HepG2 (cell line): ENCODE results near the gene SETD2. TPM values are rescaled to one million over a fixed set of nuclear protein-coding genes. Genes with fewer than 3 reads are reported as not detected.
A peak's percentile ranks its signal among the peaks of the same experiment; 100 is the strongest.

ENCODE experiments used
- AGO2 ChIP-seq: fragments of 200-400 bp; formaldehyde crosslinking; optimal IDR thresholded peaks from 2 replicates; pipeline ENCODE3; 2017; ENCODE audit warnings: mild to moderate bottlenecking, low read depth, low read length, moderate library complexity
- ESRRA ChIP-seq: sonication (generic); formaldehyde crosslinking; IDR thresholded peaks from 2 replicates; pipeline ENCODE4 v1.5.1; 2020; ENCODE audit warnings: mild to moderate bottlenecking, low read depth, missing genetic modification reagents
- ETV5 ChIP-seq: IDR thresholded peaks from 2 replicates; pipeline ENCODE4 v1.6.1; 2018; ENCODE audit warnings: missing biosample characterization, missing genetic modification reagents, inconsistent platforms, borderline replicate concordance
- HOXA9 ChIP-seq: sonication (generic); formaldehyde crosslinking; IDR thresholded peaks from 2 replicates; pipeline ENCODE4 v1.8.1; 2022; ENCODE audit warnings: missing genetic modification reagents, mild to moderate bottlenecking, moderate library complexity, borderline replicate concordance
- RBAK ChIP-seq: sonication (generic); formaldehyde crosslinking; IDR thresholded peaks from 2 replicates; pipeline ENCODE4 v1.5.1; 2020; ENCODE audit warnings: mild to moderate bottlenecking, missing genetic modification reagents
- SMAD9 ChIP-seq: sonication (generic); formaldehyde crosslinking; IDR thresholded peaks from 2 replicates; pipeline ENCODE4 v1.5.1; 2020; ENCODE audit warnings: mild to moderate bottlenecking, missing genetic modification reagents
- SP140L ChIP-seq: sonication (generic); formaldehyde crosslinking; IDR thresholded peaks from 2 replicates; pipeline ENCODE4 v1.4.0; 2020; ENCODE audit warnings: missing genetic modification reagents, borderline replicate concordance
- TBL1XR1 ChIP-seq: fragments of 150-350 bp; IDR thresholded peaks from 2 replicates; pipeline ENCODE4 v1.6.1; 2014; ENCODE audit warnings: borderline replicate concordance, low read length; ENCODE audit not compliant: partially characterized antibody
- WIZ ChIP-seq: sonication (generic); formaldehyde crosslinking; IDR thresholded peaks from 2 replicates; pipeline ENCODE4 v1.5.1; 2020; ENCODE audit warnings: mild to moderate bottlenecking, missing genetic modification reagents
- XRCC5 ChIP-seq: fragments of 200-400 bp; formaldehyde crosslinking; optimal IDR thresholded peaks from 2 replicates; pipeline ENCODE3; 2017; ENCODE audit warnings: mild to moderate bottlenecking, low read length
- ZNF326 ChIP-seq: sonication (generic); formaldehyde crosslinking; IDR thresholded peaks from 2 replicates; pipeline ENCODE4 v1.4.0; 2020; ENCODE audit warnings: missing genetic modification reagents, borderline replicate concordance
- ZNF354B ChIP-seq: sonication (generic); formaldehyde crosslinking; IDR thresholded peaks from 2 replicates; pipeline ENCODE4 v1.8.0; 2022; ENCODE audit warnings: mild to moderate bottlenecking, missing genetic modification reagents
- ZNF496 ChIP-seq: sonication (generic); formaldehyde crosslinking; IDR thresholded peaks from 2 replicates; pipeline ENCODE4 v1.8.1; 2023; ENCODE audit warnings: mild to moderate bottlenecking, moderate library complexity, missing genetic modification reagents; ENCODE audit not compliant: insufficient replicate concordance
- ZNF552 ChIP-seq: sonication (generic); formaldehyde crosslinking; IDR thresholded peaks from 2 replicates; pipeline ENCODE4 v1.9.0; 2022; ENCODE audit warnings: missing genetic modification reagents, mild to moderate bottlenecking, borderline replicate concordance
- ZNF660 ChIP-seq: sonication (generic); formaldehyde crosslinking; IDR thresholded peaks from 2 replicates; pipeline ENCODE4 v1.5.1; 2020; ENCODE audit warnings: mild to moderate bottlenecking, low read depth, missing genetic modification reagents, borderline replicate concordance
- ZNF709 ChIP-seq: sonication (generic); formaldehyde crosslinking; IDR thresholded peaks from 2 replicates; pipeline ENCODE4 v1.5.0; 2020; ENCODE audit warnings: mild to moderate bottlenecking, missing genetic modification reagents
- polyA plus RNA-seq, 8 experiments: library from polyadenylated mRNA; depleted of rRNA in 3 of 8; stranded (reverse) in 7 of 8; unstranded in 1 of 8; fragments of >200 nt; fragmentation: Illumina TruSeq in 4 of 8; extraction: Trizol in 4 of 8; gene quantifications; 2 replicates each; pipeline versions ENCODE4 v1.2.1 to v1.2.3, GENCODE V29; 2011 to 2016; ENCODE audit warnings: low read depth in 4 of 8, missing spikeins in 1 of 8, mixed read lengths in 1 of 8; ENCODE audit not compliant: insufficient read depth in 1 of 8
- total RNA-seq, 5 experiments: library from RNA; depleted of rRNA; stranded (reverse); fragments of >200 nt; fragmentation: Illumina TruSeq; extraction: Trizol; gene quantifications; 2 replicates each; pipeline ENCODE4 v1.2.3, GENCODE V29; 2016; ENCODE audit warnings: low read depth in 1 of 5
- TF ChIP-seq, protein P1 (sequence below): sonication (generic); formaldehyde crosslinking; IDR thresholded peaks from 2 replicates; pipeline ENCODE4 v1.4.0; 2020; ENCODE audit warnings: missing genetic modification reagents
- TF ChIP-seq, protein P2 (sequence below): sonication (generic); formaldehyde crosslinking; IDR thresholded peaks from 2 replicates; pipeline ENCODE4 v1.5.1; 2020; ENCODE audit warnings: missing genetic modification reagents, mild to moderate bottlenecking, borderline replicate concordance
- TF ChIP-seq, protein P3 (sequence below): sonication (generic); formaldehyde crosslinking; IDR thresholded peaks from 2 replicates; pipeline ENCODE4 v1.4.0; 2020; ENCODE audit warnings: low read depth, mild to moderate bottlenecking, missing genetic modification reagents
- TF ChIP-seq, protein P4 (sequence below): sonication (generic); formaldehyde crosslinking; IDR thresholded peaks from 2 replicates; pipeline ENCODE4 v1.4.0; 2020; ENCODE audit warnings: mild to moderate bottlenecking, missing genetic modification reagents
- TF ChIP-seq, protein P5 (sequence below): IDR thresholded peaks from 2 replicates; pipeline ENCODE4 v1.6.1; 2012; ENCODE audit warnings: inconsistent platforms

Gene SETD2
- total and polyA plus RNA-seq, 2 of the 13 experiments (the other 11 are each of a cell fraction or from before 2014, with no cell fraction given): 14.2 to 24.2 TPM

DNA sequence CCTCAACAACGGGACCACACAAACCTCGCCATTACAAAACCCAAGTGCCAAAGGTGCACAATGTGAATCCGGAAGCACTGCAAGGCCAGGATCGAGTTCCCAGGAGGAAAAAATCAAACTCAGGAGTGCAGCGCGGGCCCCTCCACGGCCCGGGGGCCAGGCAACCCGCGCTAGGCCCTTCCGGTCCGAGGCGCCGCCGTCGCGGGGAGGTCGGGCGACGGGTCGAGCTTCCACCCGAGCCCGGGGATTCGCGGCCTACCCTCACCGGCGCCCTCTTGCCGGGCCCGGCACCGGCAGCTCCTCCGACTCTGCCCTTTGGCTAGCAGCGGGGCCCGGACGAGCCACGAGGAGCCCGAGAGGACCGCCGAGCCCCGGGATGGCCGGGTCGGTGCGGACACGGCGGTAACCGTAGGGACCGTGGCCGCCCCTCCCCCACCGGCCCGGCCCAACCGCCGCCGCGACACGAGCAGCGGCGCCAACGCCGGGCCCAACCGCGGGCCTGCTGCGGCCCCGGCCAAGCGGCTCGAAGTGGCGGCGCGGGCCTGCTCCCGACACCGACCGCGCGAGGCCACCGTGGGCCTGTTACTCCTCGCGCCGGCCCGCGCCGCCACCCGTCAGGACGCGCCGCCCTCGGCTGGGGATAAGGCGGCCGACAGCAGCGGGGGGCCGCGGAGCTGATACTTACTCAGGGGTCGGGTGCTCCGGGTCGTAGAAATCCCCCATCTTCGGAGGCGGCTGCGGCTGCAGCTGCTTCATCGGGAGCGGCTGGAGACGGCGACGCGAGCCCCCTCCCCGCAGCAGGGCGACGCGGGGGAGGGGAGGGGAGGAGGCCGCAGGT, 525 bp downstream of the SETD2 start (continued):
- TF ChIP-seq, protein P1, sequence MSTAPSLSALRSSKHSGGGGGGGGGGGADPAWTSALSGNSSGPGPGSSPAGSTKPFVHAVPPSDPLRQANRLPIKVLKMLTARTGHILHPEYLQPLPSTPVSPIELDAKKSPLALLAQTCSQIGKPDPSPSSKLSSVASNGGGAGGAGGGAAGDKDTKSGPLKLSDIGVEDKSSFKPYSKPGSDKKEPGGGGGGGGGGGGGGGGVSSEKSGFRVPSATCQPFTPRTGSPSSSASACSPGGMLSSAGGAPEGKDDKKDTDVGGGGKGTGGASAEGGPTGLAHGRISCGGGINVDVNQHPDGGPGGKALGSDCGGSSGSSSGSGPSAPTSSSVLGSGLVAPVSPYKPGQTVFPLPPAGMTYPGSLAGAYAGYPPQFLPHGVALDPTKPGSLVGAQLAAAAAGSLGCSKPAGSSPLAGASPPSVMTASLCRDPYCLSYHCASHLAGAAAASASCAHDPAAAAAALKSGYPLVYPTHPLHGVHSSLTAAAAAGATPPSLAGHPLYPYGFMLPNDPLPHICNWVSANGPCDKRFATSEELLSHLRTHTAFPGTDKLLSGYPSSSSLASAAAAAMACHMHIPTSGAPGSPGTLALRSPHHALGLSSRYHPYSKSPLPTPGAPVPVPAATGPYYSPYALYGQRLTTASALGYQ (CRISPR knock-in tag): peak; percentile 60; the same call in 1 of the 2 replicates
- TF ChIP-seq ETV5 (CRISPR knock-in tag) (peak; percentile 64; the same call in 1 of the 2 replicates), AGO2 (peak; percentile 78), ZNF326 (CRISPR knock-in tag) (no peak), ESRRA (0 out of 2 replicates have a peak, but pooled peaks have one; percentile 20), ZNF552 (CRISPR knock-in tag) (no peak), ZNF354B (CRISPR knock-in tag) (no peak), ZNF660 (CRISPR knock-in tag) (no peak), SP140L (CRISPR knock-in tag) (no peak), XRCC5 (peak; percentile 17), RBAK (CRISPR knock-in tag) (no peak), SMAD9 (CRISPR knock-in tag) (no peak), TBL1XR1 (no peak), ZNF496 (no peak), HOXA9 (CRISPR knock-in tag) (no peak), WIZ (0 out of 2 replicates have a peak, but pooled peaks have one; percentile 32), ZNF709 (CRISPR knock-in tag) (no peak)
- TF ChIP-seq, protein P2, sequence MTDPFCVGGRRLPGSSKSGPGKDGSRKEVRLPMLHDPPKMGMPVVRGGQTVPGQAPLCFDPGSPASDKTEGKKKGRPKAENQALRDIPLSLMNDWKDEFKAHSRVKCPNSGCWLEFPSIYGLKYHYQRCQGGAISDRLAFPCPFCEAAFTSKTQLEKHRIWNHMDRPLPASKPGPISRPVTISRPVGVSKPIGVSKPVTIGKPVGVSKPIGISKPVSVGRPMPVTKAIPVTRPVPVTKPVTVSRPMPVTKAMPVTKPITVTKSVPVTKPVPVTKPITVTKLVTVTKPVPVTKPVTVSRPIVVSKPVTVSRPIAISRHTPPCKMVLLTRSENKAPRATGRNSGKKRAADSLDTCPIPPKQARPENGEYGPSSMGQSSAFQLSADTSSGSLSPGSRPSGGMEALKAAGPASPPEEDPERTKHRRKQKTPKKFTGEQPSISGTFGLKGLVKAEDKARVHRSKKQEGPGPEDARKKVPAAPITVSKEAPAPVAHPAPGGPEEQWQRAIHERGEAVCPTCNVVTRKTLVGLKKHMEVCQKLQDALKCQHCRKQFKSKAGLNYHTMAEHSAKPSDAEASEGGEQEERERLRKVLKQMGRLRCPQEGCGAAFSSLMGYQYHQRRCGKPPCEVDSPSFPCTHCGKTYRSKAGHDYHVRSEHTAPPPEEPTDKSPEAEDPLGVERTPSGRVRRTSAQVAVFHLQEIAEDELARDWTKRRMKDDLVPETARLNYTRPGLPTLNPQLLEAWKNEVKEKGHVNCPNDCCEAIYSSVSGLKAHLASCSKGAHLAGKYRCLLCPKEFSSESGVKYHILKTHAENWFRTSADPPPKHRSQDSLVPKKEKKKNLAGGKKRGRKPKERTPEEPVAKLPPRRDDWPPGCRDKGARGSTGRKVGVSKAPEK (CRISPR knock-in tag): no peak
- TF ChIP-seq, protein P3, sequence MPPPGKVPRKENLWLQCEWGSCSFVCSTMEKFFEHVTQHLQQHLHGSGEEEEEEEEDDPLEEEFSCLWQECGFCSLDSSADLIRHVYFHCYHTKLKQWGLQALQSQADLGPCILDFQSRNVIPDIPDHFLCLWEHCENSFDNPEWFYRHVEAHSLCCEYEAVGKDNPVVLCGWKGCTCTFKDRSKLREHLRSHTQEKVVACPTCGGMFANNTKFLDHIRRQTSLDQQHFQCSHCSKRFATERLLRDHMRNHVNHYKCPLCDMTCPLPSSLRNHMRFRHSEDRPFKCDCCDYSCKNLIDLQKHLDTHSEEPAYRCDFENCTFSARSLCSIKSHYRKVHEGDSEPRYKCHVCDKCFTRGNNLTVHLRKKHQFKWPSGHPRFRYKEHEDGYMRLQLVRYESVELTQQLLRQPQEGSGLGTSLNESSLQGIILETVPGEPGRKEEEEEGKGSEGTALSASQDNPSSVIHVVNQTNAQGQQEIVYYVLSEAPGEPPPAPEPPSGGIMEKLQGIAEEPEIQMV (CRISPR knock-in tag): peak; percentile 49; the same call in 1 of the 2 replicates
- TF ChIP-seq, protein P4, sequence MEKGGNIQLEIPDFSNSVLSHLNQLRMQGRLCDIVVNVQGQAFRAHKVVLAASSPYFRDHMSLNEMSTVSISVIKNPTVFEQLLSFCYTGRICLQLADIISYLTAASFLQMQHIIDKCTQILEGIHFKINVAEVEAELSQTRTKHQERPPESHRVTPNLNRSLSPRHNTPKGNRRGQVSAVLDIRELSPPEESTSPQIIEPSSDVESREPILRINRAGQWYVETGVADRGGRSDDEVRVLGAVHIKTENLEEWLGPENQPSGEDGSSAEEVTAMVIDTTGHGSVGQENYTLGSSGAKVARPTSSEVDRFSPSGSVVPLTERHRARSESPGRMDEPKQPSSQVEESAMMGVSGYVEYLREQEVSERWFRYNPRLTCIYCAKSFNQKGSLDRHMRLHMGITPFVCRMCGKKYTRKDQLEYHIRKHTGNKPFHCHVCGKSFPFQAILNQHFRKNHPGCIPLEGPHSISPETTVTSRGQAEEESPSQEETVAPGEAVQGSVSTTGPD: no peak
- TF ChIP-seq, protein P5, sequence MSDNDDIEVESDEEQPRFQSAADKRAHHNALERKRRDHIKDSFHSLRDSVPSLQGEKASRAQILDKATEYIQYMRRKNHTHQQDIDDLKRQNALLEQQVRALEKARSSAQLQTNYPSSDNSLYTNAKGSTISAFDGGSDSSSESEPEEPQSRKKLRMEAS: no peak; the same call in 1 of the 2 replicates
